GM19467 (cell line): ENCODE measurements around the gene WAPL.
A peak's percentile ranks its signal among the peaks of the same experiment; 100 is the strongest.
"Not testable (repeated sequence)": the region's sequence is repeated elsewhere in the genome, so short reads cannot be mapped to it uniquely, and the experiment has no call there.

ENCODE experiments used
- ATAC-seq: cut with Tn5 transposase; IDR thresholded peaks from one replicate; pipeline ENCODE4 v1.9.1; 2021; ENCODE audit warnings: mild to moderate bottlenecking, moderate library complexity; ENCODE audit not compliant: unreplicated experiment

WAPL gene

GRCh38 chr10:86390337-86391120, 131.1 kb downstream of the WAPL start:
- no peak for ATAC-seq

DNA sequence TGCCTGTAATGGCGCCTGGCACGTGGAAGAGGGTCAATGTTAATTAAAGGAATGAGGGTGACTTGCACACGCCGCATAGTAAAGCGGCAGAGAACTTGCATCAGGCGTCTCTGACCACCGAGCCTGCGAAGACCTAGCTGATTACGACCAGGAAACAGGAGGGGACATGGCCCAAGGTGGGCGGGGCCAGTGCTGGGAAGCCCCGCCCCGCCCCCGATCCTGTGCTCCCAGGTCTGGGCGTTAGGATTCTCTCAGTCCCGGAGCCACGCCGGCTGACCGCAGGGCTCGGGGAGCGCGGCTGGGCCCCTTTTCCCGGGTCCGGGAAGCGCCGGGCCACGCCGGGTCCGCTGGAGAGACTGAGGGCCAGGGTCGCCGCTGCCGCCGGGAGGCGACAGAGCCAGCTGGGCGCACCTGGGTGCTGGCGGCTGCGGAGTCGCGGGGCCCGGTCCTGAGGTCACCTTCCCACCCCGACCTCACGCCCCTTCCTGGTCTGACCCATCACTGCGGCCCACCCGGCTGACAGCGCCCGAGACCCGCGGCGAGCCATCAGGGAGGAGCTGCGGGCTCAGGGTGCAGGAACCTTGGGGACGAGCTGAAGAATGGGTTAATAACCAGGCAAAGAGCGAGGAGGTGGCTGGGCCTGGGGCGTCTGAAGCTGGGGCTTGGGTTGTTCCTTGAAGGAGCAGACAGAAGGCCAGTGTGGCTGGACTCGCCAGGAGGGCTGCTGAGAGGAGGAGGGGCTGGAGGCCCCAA, 132.0 kb downstream of the WAPL start:
- peak; percentile 69 for ATAC-seq

GRCh38 chr10:86389109-86389440, 132.5 kb downstream of the WAPL start:
- ATAC-seq: not testable (repeated sequence)

DNA sequence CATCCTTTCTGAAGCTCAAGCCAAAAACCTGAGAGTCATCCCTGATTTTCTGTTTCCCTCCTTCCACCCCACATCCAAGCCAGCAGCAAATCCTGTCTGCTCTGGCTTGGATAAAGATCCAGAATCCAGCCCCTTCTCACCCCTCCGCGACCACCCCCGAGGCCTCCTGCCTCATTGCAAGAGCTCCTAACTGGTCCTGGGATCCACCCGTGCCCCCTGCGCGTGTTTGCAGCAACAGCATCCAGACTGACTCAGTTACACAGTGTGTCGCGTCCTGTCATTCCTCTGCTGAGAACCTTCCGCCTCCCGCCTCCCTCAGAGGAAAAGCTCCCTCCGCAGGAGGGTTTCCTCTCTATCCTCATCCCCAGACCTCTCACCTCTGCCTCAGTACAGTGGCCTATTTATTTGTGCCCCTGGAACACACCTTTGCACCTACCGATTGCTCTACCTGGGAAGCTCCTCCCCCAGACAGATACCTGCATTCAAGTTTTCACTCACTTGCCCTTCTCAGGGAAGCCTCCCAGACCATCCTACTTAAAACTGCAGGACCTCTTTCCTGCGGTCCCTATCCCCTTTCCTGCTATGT, 133.4 kb downstream of the WAPL start:
- ATAC-seq: no peak

DNA sequence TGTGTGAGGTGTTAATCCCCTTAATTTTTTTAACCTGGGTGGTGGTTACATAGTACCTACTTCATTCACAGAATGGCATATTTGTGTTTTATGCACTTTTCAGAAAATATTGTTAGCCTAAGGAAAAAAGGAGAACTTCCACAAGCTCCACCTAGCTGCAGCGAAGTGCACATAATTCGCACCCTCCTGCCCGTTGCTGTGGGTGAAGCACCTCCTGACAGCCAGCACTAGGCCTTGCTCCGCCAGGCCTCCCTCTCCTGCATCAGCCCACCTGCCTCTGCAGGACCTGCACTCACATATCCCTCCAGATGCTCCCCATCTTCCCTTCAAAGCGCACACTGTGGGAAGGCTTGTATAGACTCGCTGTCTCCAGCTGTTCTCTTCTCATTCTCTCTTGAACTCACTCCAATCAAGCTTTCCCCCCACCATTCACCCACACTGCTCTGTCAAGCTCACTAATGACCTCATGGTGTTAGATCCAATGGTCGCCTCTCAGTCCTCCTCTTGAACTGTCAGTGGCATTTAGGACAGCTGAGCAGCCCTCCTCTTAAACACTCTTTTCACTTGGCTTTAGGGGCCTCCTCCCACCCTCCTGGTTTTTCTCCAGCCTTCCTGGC, 134.3 kb downstream of the WAPL start:
- ATAC-seq: no peak

- ATAC-seq: no peak
Measured at GRCh38 chr10:86385806-86386205, 135.8 kb downstream of the WAPL start.
